Uterus (tissue), 2 donors: ENCODE measurements around the gene CPA1.

ENCODE experiments used
- CTCF ChIP-seq, 4 experiments: fragments of 200-600 bp in 2 of 4; fragments of 450-650 bp in 2 of 4; sonication (generic) in 2 of 4; IDR thresholded peaks; one replicate each; pipeline ENCODE4 v1.5.1; 2016 to 2019; ENCODE audit warnings: antibody characterized with exemption in 4 of 4, mild to moderate bottlenecking in 2 of 4, moderate library complexity in 1 of 4
- POLR2A ChIP-seq, 2 donors: fragments of 450-650 bp; IDR thresholded peaks; one replicate each; pipeline ENCODE4 v1.6.1; 2016; ENCODE audit warnings: antibody characterized with exemption in 2 of 2, mild to moderate bottlenecking in 1 of 2, moderate library complexity in 1 of 2

GRCh38 chr7:130387306-130387627 lies 7.0 kb downstream of the CPA1 start:
- TF ChIP-seq CTCF (IDR thresholded peaks at IDR 0.05) (no peak), POLR2A (IDR thresholded peaks at IDR 0.05) (no peak)
